GM19397 (cell line): ENCODE results near the gene PPFIA1.
"Not testable (repeated sequence)": the region's sequence is repeated elsewhere in the genome, so short reads cannot be mapped to it uniquely, and the experiment has no call there.

Experiments
- ATAC-seq: cut with Tn5 transposase; IDR thresholded peaks from one replicate; pipeline ENCODE4 v1.9.1; 2021; ENCODE audit warnings: mild to moderate bottlenecking, moderate library complexity; ENCODE audit not compliant: unreplicated experiment

PPFIA1 gene

DNA sequence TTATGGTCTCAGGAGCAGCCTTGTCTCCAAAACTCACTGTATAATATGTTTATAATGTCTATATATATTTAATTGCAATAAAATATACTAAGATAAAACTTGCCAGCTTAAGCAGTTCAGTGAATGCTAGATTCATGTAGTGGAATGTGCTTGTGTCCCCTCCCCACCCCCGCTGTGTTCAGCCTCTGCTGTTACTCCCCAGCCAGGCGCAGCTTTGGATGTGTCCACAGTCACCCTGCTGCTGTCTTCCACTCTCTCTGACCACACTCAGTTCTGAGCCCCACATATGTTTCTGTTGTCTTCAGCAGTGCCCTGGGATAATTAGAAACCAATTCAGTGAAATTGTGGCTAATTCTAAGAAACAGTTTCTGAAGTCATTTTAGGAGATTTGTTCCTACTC is 52.2 kb downstream of the PPFIA1 start:
- ATAC-seq = no peak

DNA sequence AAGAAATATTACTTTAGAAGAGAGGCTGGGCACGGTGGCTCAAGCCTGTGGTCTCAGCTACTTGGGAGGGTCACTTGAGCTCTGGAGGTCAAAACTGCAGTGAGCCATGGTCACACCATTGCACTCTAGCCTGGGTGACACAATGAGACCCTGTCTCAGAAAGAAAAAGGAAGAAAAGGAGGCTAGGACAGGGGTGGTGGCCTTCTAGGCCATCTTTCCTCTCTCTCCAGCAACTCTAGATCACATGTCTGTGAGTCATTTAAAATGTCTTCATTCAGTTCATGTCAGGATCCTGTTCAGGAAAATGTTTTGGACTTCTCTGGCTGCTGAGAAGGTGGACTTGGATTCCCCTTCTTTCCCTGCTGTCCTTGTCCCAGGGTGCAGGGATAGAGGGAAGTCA is 53.3 kb downstream of the PPFIA1 start:
- ATAC-seq = no peak

DNA sequence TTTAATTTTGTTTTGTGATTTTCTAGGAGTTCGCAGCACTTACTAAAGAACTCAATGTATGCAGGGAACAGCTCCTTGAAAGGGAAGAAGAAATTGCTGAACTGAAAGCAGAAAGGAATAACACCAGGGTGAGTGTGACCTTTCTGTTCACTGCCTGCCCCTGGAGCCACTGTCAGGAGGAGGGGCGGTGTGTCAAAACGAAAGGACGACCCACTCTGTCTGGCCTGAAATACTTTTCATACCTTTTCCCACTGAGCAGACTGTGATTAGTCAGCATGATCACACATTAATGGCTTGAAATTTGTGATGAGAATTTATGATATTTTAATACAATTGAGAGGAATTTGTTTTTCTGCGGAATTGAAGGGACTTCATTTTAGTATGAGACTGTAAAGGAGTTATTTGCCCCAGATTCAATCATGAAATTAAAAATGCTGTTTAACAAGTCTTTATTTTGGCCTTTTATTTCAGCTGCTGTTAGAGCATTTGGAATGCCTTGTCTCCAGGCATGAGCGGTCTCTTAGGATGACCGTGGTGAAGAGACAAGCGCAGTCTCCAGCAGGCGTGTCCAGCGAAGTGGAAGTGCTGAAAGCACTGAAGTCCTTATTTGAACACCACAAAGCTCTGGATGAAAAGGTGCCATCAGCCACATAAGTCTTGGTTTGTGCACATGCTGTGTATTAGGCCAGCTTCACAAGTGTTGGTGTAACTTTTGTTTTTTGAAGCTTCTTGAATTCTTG is 54.1 kb downstream of the PPFIA1 start:
- no peak for ATAC-seq

- ATAC-seq = no peak
Observed at GRCh38 chr11:70325824-70326223, 55.3 kb downstream of the PPFIA1 start.

DNA sequence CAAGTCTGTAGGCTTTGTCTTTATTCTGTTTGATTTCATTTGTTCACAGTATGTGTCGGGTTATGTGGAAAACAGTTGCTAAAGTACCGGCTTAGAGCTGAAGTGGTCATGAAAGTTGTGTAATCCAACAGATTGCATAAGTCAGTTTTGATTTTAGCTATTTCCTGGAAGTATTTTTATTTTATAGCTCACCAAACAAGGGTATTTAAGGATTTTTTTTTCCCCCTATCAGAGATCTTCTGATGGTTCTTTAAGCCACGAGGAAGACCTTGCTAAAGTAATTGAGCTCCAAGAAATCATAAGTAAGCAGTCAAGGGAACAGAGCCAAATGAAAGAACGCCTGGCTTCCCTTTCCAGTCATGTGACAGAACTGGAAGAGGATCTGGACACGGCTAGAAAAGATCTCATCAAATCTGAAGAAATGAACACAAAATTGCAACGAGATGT is 55.9 kb downstream of the PPFIA1 start:
- ATAC-seq = no peak

- ATAC-seq = no peak
Observed at GRCh38 chr11:70326833-70327232, 56.3 kb downstream of the PPFIA1 start.

DNA sequence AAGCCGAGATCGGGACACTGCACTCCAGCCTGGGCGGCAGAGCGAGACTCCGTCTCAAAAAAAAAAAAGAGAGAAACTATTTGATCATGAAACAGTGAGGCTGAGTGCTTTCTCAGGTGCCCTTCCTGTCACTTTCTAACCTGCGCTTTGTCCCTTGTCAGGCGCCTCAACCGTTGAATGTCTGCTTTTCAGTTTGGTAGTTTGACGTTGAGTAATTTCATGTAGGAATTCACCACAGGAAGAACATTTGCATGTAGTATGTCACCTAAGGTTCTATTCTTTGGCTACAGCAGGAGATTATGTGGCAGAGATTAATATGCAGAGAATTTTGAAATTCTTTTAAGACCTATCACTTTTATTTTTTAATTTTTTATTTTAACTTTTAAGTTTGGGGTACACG is 57.2 kb downstream of the PPFIA1 start:
- ATAC-seq = no peak

- no peak for ATAC-seq
Observed at GRCh38 chr11:70328556-70328955, 58.1 kb downstream of the PPFIA1 start.

DNA sequence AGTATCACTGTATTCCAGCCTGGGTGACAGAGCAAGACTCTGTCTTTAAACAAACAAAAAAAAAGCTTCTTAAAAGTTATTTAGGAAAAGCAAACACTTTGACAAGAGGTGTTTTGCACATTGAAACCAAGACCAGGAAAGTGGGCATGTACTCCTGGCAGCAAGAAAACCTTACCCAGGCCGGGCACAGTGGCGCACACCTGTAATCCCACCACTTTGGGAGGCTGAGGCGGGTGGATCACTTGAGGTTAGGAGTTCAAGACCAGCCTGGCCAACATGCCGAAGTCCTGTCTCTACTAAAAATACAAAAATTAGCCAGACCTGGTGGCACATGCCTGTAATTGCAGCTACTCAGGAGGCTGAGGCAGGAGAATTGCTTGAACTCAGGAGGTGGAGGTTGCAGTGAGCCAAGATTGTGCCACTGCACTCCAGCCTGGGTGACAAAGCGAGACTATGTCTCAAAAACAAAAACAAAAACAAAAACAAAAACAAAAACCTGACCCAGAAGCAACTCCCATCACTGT is 60.9 kb downstream of the PPFIA1 start:
- ATAC-seq = not testable (repeated sequence)

- ATAC-seq = no peak
Observed at GRCh38 chr11:70331901-70332300, 61.4 kb downstream of the PPFIA1 start.

DNA sequence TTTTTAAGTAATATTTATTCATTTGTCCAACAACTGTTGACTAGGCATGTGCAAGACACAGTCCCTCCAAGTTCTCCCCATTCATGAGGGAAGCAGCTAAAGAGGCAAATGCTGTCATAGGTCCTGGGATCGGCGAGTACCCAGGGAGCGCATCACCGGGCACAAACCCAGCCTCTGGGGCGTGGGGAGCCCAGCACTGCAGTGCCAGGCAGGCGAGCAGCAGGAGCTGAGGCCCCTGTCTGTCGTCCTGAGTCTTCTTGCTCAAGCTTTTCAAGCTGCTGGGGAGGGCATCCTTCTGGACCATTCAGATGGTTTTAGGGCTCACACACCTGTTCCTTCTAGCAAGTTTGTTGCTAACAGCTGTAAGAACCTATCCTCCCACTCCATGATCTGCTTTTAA is 62.1 kb downstream of the PPFIA1 start:
- ATAC-seq = no peak

DNA sequence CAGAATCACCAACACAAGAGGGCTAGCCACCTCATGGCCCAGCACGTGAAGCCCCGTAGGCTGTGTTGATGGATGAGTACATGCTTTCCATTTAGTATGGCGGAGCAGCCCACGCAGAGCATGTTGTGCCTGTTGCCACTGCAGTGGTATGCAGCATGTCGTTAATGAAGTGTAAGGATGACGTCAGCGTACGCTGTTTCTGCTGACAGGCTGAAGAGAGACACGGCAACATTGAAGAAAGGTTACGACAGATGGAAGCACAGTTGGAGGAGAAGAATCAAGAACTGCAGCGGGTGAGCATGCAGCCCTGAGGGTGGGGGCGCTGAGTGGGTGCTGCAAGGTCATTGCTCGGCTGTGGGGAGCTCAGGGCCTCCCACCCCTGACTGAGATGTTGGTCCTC is 62.8 kb downstream of the PPFIA1 start:
- no peak for ATAC-seq

GRCh38 chr11:70334351-70334995 is 64.0 kb downstream of the PPFIA1 start:
- no peak for ATAC-seq

- no peak for ATAC-seq
Observed at GRCh38 chr11:70335511-70335910, 65.0 kb downstream of the PPFIA1 start.

DNA sequence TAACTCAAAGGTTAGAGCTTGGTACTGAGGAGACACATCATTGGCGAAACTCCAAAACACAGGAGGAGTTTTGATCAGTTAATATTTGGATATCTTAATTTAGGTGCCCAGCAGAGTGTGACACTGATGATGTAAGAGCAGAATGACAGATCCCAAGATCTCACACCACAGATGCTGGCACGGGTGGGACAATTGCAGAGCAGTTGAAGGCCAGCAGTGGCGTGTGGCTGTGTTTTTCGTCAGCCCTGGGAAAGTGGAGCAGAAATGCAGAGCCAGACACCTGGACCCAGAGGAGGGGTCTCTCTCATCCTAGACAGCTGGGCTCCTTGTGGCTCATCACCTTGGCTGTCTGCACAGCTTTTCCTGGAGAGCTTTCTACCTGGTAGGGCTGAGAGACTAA is 68.1 kb downstream of the PPFIA1 start:
- ATAC-seq = no peak

DNA sequence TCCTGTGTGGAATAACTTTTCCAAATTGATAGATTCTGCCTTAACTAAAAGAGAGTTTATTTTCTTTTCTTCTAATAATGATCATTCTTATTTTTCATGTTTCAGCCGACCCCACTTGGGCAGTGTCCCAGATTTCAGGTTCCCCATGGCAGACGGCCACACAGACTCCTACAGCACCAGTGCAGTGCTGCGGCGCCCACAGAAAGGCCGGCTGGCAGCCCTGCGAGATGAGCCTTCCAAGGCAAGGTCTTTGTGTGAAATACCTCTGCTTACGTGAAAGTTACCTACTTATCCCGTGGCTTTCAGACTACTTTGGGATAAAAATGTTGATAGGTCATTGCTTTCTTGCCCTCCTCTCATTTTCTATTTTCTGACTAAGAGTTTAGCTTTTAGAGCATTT is 68.6 kb downstream of the PPFIA1 start:
- ATAC-seq = no peak

GRCh38 chr11:70341881-70342429 is 71.5 kb downstream of the PPFIA1 start:
- ATAC-seq = no peak

DNA sequence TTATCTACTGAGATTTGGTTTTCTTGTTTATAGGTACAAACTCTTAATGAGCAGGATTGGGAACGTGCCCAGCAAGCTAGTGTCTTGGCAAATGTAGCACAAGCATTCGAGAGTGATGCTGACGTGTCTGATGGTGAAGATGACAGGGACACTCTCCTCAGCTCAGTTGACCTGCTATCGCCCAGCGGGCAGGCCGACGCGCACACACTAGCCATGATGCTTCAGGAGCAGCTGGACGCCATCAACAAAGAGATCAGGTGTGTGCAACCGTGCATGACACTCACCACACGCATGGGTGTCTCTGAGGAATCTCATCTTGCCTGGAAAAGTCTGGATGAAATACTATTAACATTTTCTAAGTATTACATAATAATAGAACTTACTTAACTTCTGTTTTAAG is 73.1 kb downstream of the PPFIA1 start:
- no peak for ATAC-seq

DNA sequence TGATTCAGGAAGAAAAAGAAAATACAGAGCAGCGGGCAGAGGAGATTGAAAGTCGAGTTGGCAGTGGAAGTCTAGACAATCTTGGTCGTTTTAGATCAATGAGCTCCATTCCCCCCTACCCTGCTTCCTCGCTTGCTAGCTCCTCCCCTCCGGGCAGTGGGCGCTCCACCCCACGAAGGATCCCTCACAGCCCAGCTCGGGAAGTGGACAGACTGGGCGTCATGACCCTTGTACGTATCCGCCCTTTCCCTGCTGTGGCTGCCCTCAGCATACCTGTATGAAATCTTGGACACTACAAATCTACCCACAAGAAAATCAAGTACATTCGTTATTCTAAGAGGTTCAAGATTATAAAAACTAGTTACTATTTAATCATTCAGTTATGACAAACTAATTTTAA is 77.7 kb downstream of the PPFIA1 start:
- no peak for ATAC-seq

- ATAC-seq = no peak
Observed at GRCh38 chr11:70348608-70349007, 78.1 kb downstream of the PPFIA1 start.

DNA sequence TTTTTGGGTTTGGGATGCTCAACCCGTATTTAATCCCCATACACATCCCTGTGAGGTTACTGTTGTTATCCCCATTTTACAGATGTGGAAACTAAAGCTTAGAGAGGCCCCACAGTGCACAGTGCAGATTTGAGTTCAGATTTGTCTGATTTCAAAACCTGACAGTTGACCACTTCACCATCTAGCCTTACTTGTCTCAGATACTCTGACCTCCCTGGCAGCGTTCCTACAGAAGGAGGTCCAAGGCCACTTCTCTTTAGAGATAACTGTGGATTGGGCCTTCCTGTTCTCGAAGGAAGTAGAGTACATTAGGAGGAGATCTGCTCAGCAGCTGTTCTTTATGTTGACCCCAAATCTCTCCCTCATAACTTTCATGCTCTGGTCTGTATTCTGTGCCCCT is 81.2 kb downstream of the PPFIA1 start:
- ATAC-seq = no peak

DNA sequence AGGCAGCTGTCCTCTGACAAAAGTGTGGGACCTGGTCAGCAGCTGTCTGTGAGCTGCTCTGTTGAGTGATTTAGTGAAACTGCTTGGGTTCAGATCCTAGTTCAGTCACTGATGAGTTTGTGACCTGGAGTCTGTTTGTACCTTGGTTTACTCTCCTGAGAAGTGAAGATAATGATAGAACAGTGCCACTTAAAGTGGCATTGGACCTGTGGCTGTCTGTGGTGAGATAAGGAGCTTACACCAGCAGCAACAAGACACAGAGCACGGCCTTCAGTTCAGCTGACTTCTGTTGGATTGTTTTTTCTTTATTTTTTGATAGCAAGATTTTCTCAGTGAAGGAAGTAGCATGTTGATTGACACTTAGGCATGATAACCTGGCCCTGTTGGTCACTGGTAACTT is 81.6 kb downstream of the PPFIA1 start:
- ATAC-seq = no peak
